CD4-positive, alpha-beta T cell (primary cell): ENCODE results near the gene KCNK13. TPM values are rescaled to one million over a fixed set of nuclear protein-coding genes. Genes with fewer than 3 reads are reported as not detected.

Experiments
- ATAC-seq: fragments of 200-7000 bp; cut with Tn5 transposase; one replicate; pipeline ENCODE4 v1.10.0; 2022; ENCODE audit warnings: mild to moderate bottlenecking; ENCODE audit not compliant: poor library complexity
- CTCF ChIA-PET: fragments of 350-600 bp; sonication (Branson Sonifier 250); formaldehyde crosslinking; loops from one replicate; lab custom pipeline; 2021; ENCODE audit warnings: antibody characterized with exemption, inconsistent platforms; lab: Charles Lee
- POLR2A ChIA-PET: fragments of 350-600 bp; sonication (Branson Sonifier 250); formaldehyde crosslinking; loops from one replicate; lab custom pipeline; 2021; ENCODE audit warnings: antibody characterized with exemption, inconsistent platforms; lab: Charles Lee
- DNase-seq, 14 experiments: peaks; one replicate each; pipeline ENCODE4 v3.0.0-alpha.2; 2013 to 2020; ENCODE audit warnings: mixed read lengths in 2 of 14
- H3K27ac ChIP-seq, 2 donors: one replicate each; pipeline versions ENCODE4 v1.5.1 to v1.7.0; 2013; ENCODE audit warnings: low read length in 2 of 2, low read depth in 1 of 2, mild to moderate bottlenecking in 1 of 2
- H3K27me3 ChIP-seq, 2 experiments: 1 replicate in 1 of 2; 2 replicates in 1 of 2; pipeline versions ENCODE4 v1.6.1 to v1.7.0; 2013; ENCODE audit warnings: low read length in 2 of 2, control low read depth in 1 of 2, mild to moderate bottlenecking in 1 of 2, moderate library complexity in 1 of 2; ENCODE audit not compliant: insufficient read depth in 2 of 2, control insufficient read depth in 1 of 2
- H3K36me3 ChIP-seq: one replicate; pipeline ENCODE4 v1.6.1; 2013; ENCODE audit warnings: low read length, control low read depth; ENCODE audit not compliant: insufficient read depth
- H3K4me1 ChIP-seq: one replicate; pipeline ENCODE4 v1.6.1; 2013; ENCODE audit warnings: low read length, control low read depth; ENCODE audit not compliant: insufficient read depth
- H3K4me3 ChIP-seq: one replicate; pipeline ENCODE4 v1.5.1; 2013; ENCODE audit warnings: mild to moderate bottlenecking, low read length, moderate library complexity
- H3K9me3 ChIP-seq, 2 experiments: 1 replicate in 1 of 2; 2 replicates in 1 of 2; pipeline versions ENCODE4 v1.6.1 to v1.7.0; 2013; ENCODE audit warnings: low read length in 2 of 2, mild to moderate bottlenecking in 2 of 2, control low read depth in 1 of 2, moderate library complexity in 1 of 2; ENCODE audit not compliant: control insufficient read depth in 1 of 2, insufficient read depth in 1 of 2
- H3K27ac Mint-ChIP-seq: one replicate; pipeline ENCODE4 v1.8.0; 2020; ENCODE audit warnings: mixed read lengths
- H3K27me3 Mint-ChIP-seq: one replicate; pipeline ENCODE4 v1.8.0; 2021; ENCODE audit warnings: mixed read lengths
- H3K36me3 Mint-ChIP-seq: one replicate; pipeline ENCODE4 v1.8.0; 2021; ENCODE audit warnings: low read depth, mixed read lengths
- H3K4me1 Mint-ChIP-seq: one replicate; pipeline ENCODE4 v1.8.0; 2021; ENCODE audit warnings: low read depth, mixed read lengths
- H3K4me3 Mint-ChIP-seq: one replicate; pipeline ENCODE4 v1.8.0; 2020; ENCODE audit warnings: mild to moderate bottlenecking, mixed read lengths
- H3K9me3 Mint-ChIP-seq: one replicate; pipeline ENCODE4 v1.8.0; 2020; ENCODE audit warnings: mixed read lengths
- CTCF ChIP-seq: fragments of 200-600 bp; IDR thresholded peaks from one replicate; pipeline ENCODE4 v1.8.0; 2022; ENCODE audit warnings: antibody characterized with exemption, mild to moderate bottlenecking
- intact Hi-C, 2 experiments: fragments of 100-400 bp; cut with DNase I in 1 of 2; cut with micrococcal nuclease in 1 of 2; formaldehyde crosslinking; loops; one replicate each; pipeline versions ENCODE4 v1.15.1 to v1.9.0; 2023 to 2025; cut with DNase I, micrococcal nuclease
- total RNA-seq, 174 experiments: library from RNA in 2 of 174; stranded (reverse) in 2 of 174; gene quantifications; one replicate each; pipeline ENCODE4 v1.2.3 and lab custom pipeline; 2021 to 2026

The KCNK13 gene
- total RNA-seq, 2 experiments from 2014 or later: not detected

- no peaks in the 10 kb centered on the region for H3K9me3 Mint-ChIP-seq
Measured at GRCh38 chr14:90115780-90116179, 54.0 kb downstream of the KCNK13 start.

GRCh38 chr14:90116444-90116843 lies 54.6 kb downstream of the KCNK13 start:
- Mint-ChIP-seq H3K9me3 (no peaks in the 10 kb centered on the region), H3K27me3 (peaks cover 46% of the 10 kb centered on the region), H3K4me3 (no peak overlapping the region), H3K36me3 (no peaks in the 10 kb centered on the region), H3K4me1 (no peaks in the 10 kb centered on the region), H3K27ac (no peak overlapping the region)
- peaks cover 4 to 7% of the 10 kb centered on the region in 2 experiments for H3K27me3 ChIP-seq
- ChIA-PET POLR2A (no interaction called here), CTCF (no interaction called here)
- H3K4me1 ChIP-seq: no peaks in the 10 kb centered on the region
- no peaks in the 10 kb centered on the region for H3K9me3 ChIP-seq
- intact Hi-C loops: no loop called here
- TF ChIP-seq CTCF: no peak
- no peak overlapping the region for H3K4me3 ChIP-seq
- ATAC-seq (no peak), DNase-seq (no peak)
- H3K36me3 ChIP-seq: no peaks in the 10 kb centered on the region
- no peak overlapping the region for H3K27ac ChIP-seq

More at GRCh38 chr14:90115780-90116179, 54.0 kb downstream of the KCNK13 start:
- H3K9me3 ChIP-seq: no peaks in the 10 kb centered on the region
- ChIA-PET POLR2A (no interaction called here), CTCF (no interaction called here)
- DNase-seq (no peak), ATAC-seq (no peak)
- no peak overlapping the region for H3K27ac ChIP-seq
- Mint-ChIP-seq H3K36me3 (no peaks in the 10 kb centered on the region), H3K4me1 (no peaks in the 10 kb centered on the region), H3K27ac (no peak overlapping the region), H3K4me3 (no peak overlapping the region), H3K27me3 (peaks cover 49% of the 10 kb centered on the region)
- no peaks in the 10 kb centered on the region for H3K4me1 ChIP-seq
- intact Hi-C loops: no loop called here
- no peak for TF ChIP-seq CTCF
- no peaks in the 10 kb centered on the region for H3K36me3 ChIP-seq
- no peak overlapping the region for H3K4me3 ChIP-seq
- peaks cover 4 to 7% of the 10 kb centered on the region in 2 experiments for H3K27me3 ChIP-seq

GRCh38 chr14:90118027-90118426 lies 56.2 kb downstream of the KCNK13 start:
- H3K4me1 Mint-ChIP-seq: no peaks in the 10 kb centered on the region
- H3K36me3 Mint-ChIP-seq: no peaks in the 10 kb centered on the region
- ATAC-seq (no peak), DNase-seq (no peak)
- Histone ChIP-seq H3K9me3 (no peaks in the 10 kb centered on the region), H3K4me1 (no peaks in the 10 kb centered on the region), H3K27me3 (peaks cover 4 to 7% of the 10 kb centered on the region in 2 experiments), H3K4me3 (no peak overlapping the region), H3K27ac (no peak overlapping the region), H3K36me3 (no peaks in the 10 kb centered on the region)
- POLR2A ChIA-PET: no interaction called here
- no peak overlapping the region for H3K27ac Mint-ChIP-seq
- intact Hi-C loops: no loop called here
- CTCF ChIA-PET: no interaction called here
- H3K4me3 Mint-ChIP-seq: no peak overlapping the region
- TF ChIP-seq CTCF: no peak
- H3K9me3 Mint-ChIP-seq: no peaks in the 10 kb centered on the region
- peaks cover 33% of the 10 kb centered on the region for H3K27me3 Mint-ChIP-seq
